T-helper 2 cell treated with Interferon-gamma antibody and Interleukin-4, amounts not matched to agents 100 ng/mL and 5 ng/mL, for 36 hours (primary cell): ENCODE measurements around the gene ZIC3. TPM values are rescaled to one million over a fixed set of nuclear protein-coding genes. Genes with fewer than 3 reads are reported as not detected.
"Not testable (repeated sequence)": the region's sequence is repeated elsewhere in the genome, so short reads cannot be mapped to it uniquely, and the experiment has no call there.

Experiments
- intact Hi-C: fragments of 100-400 bp; cut with micrococcal nuclease; formaldehyde crosslinking; loops from one replicate; pipeline ENCODE4 v1.15.1; 2023
- total RNA-seq: library from RNA; stranded (reverse); gene quantifications from 2 replicates; pipeline ENCODE4 v1.2.3, GENCODE V29; 2022

The ZIC3 gene
- total RNA-seq: not detected in 2 replicates

DNA sequence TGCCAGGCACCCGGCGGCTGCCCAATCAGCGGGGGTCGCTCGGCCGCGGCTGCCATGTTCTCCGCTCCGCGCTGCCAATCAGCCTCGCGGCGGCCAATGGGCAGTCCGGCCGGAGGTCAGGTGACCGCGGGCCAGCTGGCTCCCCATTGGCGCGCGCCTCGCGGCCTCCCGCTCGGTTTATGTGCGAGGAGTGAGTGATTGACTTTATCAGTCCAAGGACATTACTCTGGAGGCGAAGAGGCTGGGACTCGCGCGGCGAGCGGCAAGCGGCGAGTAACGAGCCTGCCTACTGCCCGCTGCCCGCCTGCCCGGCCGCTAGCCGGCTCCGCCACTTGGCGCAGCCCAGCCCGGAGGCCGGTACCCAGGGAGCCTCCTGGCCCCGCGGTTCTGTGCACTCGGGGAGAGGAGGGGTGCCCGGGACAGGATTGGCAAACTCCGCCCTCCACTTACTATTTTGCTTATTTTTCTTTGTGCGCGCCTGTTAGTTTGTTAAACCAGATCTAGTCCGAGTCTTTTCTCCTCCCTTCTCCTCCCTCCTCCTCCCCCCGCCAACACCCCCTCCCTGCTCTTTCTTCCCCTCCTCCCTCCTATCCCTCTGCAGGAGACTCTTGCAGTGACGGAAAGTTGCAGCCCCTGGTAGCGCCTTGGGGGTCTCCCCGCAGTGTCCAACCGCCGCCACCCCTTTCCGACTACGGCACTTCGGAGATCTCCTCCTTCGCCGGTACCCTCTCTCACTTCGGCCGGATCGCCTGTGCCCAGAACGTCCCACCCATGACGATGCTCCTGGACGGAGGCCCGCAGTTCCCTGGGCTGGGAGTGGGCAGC lies at the start of gene ZIC3:
ZIC3 (plus strand) TSS at position 207 of the 825 bp plus-strand sequence; CDS start at position 772, 565 bp downstream.
- intact Hi-C loops: loop anchor here (2.0 kb wide), 2 partner anchors 17 to 137 kb away; no protein-coding TSS in a partner anchor

GRCh38 chrX:137519459-137519858 lies 46.5 kb upstream of the ZIC3 start:
- intact Hi-C loops: no loop called here

GRCh38 chrX:137545711-137546651 lies 19.9 kb upstream of the ZIC3 start:
- intact Hi-C loops: loop anchor here (5.0 kb wide), 1 partner anchor 119 kb away; no protein-coding TSS in a partner anchor

GRCh38 chrX:137547291-137547690 lies 18.6 kb upstream of the ZIC3 start:
- intact Hi-C loops: loop anchor here (5.0 kb wide), 1 partner anchor 120 kb away; no protein-coding TSS in a partner anchor

DNA sequence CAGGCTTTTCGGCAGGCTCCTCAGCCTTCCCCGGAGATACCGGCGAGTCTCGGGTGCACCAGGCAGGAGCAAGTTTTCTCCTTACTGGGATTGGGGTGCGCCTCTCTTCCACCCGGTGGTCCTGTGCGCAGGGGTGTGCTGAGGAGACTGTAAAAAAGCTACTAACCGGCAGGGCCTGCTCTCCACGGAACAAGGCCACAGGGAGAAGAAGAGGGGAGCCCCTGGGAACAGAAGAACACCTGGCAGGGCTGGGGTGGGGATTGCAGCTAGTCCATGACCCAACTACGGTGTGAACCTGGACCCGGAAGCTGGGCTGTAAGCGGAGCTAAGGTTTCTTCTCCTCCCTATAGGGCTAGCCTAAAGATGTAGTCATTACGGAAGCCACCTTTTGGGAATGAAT lies 17.7 kb upstream of the ZIC3 start:
- intact Hi-C loops: loop anchor here (2.0 to 5.0 kb wide), 2 partner anchors 17 to 121 kb away; no protein-coding TSS in a partner anchor

DNA sequence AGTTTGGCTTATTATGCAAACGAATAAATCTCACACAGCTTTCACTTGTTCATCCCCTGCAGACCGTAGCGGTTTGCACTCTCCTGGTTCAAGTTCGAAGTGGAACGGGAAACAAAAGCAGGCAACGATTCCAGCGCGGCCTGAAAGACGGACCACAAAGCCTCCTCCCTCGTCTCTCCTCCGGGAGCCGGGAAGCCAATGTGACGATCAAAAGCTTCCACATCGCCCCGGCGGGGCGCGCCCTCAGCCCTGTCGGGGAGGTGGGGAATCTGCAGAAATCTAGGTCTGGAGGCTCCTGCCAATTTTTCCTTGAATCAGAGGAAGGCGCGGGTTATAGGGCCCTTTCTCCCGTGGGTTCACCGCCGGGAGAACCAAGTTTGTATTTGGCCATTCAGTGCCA lies 16.9 kb upstream of the ZIC3 start:
- intact Hi-C loops: loop anchor here (2.0 to 5.0 kb wide), 2 partner anchors 16 to 122 kb away; no protein-coding TSS in a partner anchor

- intact Hi-C loops: loop anchor here (2.0 to 5.0 kb wide), 2 partner anchors 15 to 123 kb away; no protein-coding TSS in a partner anchor
Measured at GRCh38 chrX:137549851-137550664, 15.9 kb upstream of the ZIC3 start.

- intact Hi-C loops: no loop called here
Measured at GRCh38 chrX:137550665-137551261, 15.2 kb upstream of the ZIC3 start.

DNA sequence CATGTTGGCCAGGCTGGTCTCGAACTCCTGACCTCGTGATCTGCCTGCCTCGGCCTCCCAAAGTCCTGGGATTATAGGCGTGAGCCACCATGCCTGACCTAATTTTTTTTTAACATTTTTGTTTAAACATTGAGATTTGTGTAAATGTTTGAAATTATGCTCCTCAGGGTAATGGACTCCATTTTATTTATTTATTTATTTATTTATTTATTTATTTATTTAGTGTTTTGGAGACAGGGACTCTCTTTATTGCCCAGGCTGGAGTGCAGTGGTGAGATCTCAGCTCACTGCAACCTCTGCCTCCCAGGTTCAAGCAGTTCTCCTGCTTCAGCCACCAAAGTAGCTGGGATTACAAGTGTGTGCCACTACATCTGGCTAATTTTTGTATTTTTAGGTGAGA lies 13.8 kb upstream of the ZIC3 start:
- intact Hi-C loops: not testable (repeated sequence)

DNA sequence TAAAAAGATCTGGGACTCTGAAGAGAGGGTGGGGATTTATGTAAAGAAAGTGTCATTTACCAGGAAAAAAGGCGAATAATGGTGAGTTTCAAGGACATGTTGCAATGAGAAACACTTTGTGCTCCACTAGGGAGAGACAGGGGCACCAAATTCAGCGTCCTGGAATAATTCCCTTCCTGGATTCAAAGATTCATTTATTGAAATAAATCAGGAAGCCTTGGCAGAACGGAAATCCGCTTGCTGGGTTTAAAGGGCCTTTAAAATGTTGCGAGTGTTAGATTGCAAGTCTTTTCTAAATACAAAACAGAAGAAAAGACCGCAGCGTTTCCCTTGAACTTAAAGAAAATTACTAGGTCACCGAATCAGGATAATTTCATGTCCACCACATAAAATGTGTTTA lies 3.8 kb upstream of the ZIC3 start:
- intact Hi-C loops: no loop called here

GRCh38 chrX:137563681-137564651 lies 2.0 kb upstream of the ZIC3 start:
- intact Hi-C loops: loop anchor here (2.0 kb wide), 1 partner anchor 15 kb away; no protein-coding TSS in a partner anchor

- intact Hi-C loops: loop anchor here (2.0 kb wide), 1 partner anchor 17 kb away; no protein-coding TSS in a partner anchor
Measured at GRCh38 chrX:137565318-137565904, 516 bp upstream of the ZIC3 start.

DNA sequence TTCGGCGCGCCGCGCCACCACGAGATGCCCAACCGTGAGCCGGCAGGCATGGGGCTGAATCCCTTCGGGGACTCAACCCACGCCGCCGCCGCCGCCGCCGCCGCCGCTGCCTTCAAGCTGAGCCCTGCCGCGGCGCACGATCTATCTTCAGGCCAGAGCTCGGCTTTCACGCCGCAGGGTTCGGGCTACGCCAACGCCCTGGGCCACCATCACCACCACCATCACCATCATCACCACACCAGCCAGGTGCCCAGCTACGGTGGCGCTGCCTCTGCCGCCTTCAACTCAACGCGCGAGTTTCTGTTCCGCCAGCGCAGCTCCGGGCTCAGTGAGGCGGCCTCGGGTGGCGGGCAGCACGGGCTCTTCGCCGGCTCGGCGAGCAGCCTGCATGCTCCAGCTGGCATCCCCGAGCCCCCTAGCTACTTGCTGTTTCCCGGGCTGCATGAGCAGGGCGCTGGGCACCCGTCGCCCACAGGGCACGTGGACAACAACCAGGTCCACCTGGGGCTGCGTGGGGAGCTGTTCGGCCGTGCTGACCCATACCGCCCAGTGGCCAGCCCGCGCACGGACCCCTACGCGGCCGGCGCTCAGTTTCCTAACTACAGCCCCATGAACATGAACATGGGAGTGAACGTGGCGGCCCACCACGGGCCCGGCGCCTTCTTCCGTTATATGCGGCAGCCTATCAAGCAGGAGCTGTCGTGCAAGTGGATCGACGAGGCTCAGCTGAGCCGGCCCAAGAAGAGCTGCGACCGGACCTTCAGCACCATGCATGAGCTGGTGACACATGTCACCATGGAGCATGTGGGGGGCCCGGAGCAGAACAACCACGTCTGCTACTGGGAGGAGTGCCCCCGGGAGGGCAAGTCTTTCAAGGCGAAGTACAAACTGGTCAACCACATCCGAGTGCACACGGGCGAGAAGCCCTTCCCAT lies 1.1 kb downstream of the ZIC3 start:
- intact Hi-C loops: loop anchor here (2.0 kb wide), 1 partner anchor 138 kb away; no protein-coding TSS in a partner anchor

DNA sequence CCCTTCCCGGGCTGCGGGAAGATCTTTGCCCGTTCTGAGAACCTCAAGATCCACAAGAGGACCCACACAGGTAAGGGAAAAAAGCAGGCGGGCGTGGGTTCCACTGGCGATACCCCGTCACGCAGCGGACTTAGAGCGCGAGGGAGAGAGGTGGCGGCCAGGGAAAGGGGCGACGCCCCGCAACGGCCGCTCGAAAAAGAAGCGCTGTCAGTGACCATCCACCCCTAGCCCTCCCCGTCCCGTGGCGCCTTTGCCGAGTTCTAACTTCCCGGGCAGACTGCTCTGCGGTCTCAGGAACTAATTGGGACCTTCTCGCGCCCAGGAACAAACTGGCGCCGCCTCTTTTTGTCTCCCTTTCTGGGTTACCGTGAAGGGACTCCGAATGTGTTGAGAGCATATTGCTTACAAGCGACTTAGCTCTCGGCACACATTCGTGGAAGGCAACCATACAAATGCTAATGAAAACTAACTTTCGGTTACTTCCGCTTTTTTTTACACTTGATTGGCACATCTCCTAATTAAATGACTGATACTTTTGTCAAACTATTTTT lies 1.8 kb downstream of the ZIC3 start:
- intact Hi-C loops: loop anchor here (2.0 kb wide), 1 partner anchor 139 kb away; no protein-coding TSS in a partner anchor

DNA sequence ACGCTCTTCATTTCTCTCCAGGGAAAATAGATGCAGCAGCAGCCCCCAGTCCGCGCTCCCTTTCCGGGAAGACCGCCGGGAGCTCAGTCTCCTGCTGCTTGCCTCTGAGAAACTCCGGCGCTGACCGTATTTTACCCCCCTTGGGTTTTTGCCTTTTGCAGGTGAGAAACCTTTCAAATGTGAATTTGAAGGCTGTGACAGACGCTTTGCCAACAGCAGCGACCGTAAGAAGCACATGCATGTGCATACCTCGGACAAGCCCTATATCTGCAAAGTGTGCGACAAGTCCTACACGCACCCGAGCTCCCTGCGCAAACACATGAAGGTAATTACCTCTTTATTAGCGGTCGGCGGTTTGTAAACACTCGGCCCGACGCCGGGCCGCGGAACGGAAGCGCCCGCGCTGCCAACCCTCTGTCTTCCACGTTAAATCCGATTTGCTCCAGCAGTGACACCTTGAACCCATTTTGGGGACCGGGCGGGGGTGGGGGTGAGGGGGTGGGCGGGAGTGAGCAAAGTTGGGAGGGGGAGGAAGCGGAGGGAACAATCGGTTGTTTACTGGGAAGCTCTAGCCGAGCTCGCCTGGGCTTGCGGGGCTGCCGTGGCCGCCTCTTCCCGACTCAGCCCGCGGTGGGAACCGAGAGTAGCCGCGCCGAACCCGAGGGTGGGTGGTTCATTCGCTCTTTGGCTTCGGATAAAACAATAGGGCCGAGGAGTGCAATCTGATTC lies 3.0 kb downstream of the ZIC3 start:
- intact Hi-C loops: no loop called here

- intact Hi-C loops: no loop called here
Measured at GRCh38 chrX:137569470-137569891, 3.6 kb downstream of the ZIC3 start.
